GM12878 (cell line): ENCODE measurements around the gene LRIG2. TPM values are rescaled to one million over a fixed set of nuclear protein-coding genes. Genes with fewer than 3 reads are reported as not detected.
A peak's percentile ranks its signal among the peaks of the same experiment; 100 is the strongest.

Experiments
- ATAC-seq: fragments of 200-7000 bp; cut with Tn5 transposase; 3 replicates; pipeline ENCODE4 v1.9.1; 2020; ENCODE audit warnings: mild to moderate bottlenecking, moderate library complexity
- BruUV-seq: library from RNA; stranded (reverse); fragments of 400-500 nt; replicated peaks from 2 replicates; lab custom pipeline; 2021; lab: Mats Ljungman, UMichigan
- CTCF ChIA-PET: fragments of 300-600 bp; sonication (Branson Sonifier 250); formaldehyde crosslinking; extraction: SDS; loops from one replicate; lab custom pipeline; 2021; ENCODE audit warnings: inconsistent platforms; lab: Yijun Ruan, JAX
- POLR2A ChIA-PET: fragments of 350-600 bp; formaldehyde crosslinking; extraction: SDS; loops from one replicate; lab custom pipeline; 2021; ENCODE audit warnings: inconsistent platforms; lab: Charles Lee
- RAD21 ChIA-PET: fragments of 300-600 bp; sonication (Branson Sonifier 250); formaldehyde crosslinking; loops from one replicate; lab custom pipeline; 2023; ENCODE audit warnings: antibody characterized with exemption; ENCODE audit not compliant: unreplicated experiment; lab: Charles Lee
- SMC1A ChIA-PET: fragments of 300-600 bp; sonication (Branson Sonifier 250); formaldehyde crosslinking; loops from one replicate; lab custom pipeline; 2023; ENCODE audit not compliant: unreplicated experiment, uncharacterized antibody; lab: Charles Lee
- DNase-seq: peaks from one replicate; pipeline ENCODE4 v3.0.0-alpha.2; 2011; ENCODE audit warnings: low read depth, low spot score
- FAIRE-seq: peaks from 3 replicates; lab custom pipeline; 2011; peaks lifted over from hg19 to GRCh38; lab: Jason Lieb, UNC
- H2AFZ ChIP-seq: 2 replicates; pipeline ENCODE4 v1.6.0; 2011; ENCODE audit warnings: low read depth, low read length, control low read depth; ENCODE audit not compliant: control insufficient read depth
- H3K27ac ChIP-seq: 2 replicates; pipeline ENCODE4 v1.5.1; 2011; ENCODE audit warnings: control low read depth; ENCODE audit not compliant: control insufficient read depth, insufficient read depth
- H3K27me3 ChIP-seq, 2 experiments: replicated peaks in 1 of 2; 2 replicates each; pipeline versions ENCODE4 v1.6.0 to v1.6.1; 2011; ENCODE audit warnings: low read length in 1 of 2; ENCODE audit not compliant: control insufficient read depth in 2 of 2, insufficient read depth in 2 of 2
- H3K36me3 ChIP-seq, 2 experiments: 2 replicates each; pipeline ENCODE4 v1.5.1; 2011; ENCODE audit warnings: low read length in 1 of 2; ENCODE audit not compliant: control insufficient read depth in 2 of 2, insufficient read depth in 2 of 2
- H3K4me1 ChIP-seq: 2 replicates; pipeline ENCODE4 v1.6.1; 2011; ENCODE audit warnings: mild to moderate bottlenecking, low read length, moderate library complexity, mixed read lengths; ENCODE audit not compliant: control insufficient read depth, insufficient read depth
- H3K4me2 ChIP-seq: 2 replicates; pipeline ENCODE4 v1.6.0; 2011; ENCODE audit warnings: control low read depth; ENCODE audit not compliant: control insufficient read depth, insufficient read depth
- H3K4me3 ChIP-seq: fragments of 200-600 bp; sonication (generic); 2 replicates; pipeline ENCODE4 v1.5.1; 2016
- H3K79me2 ChIP-seq: 2 replicates; pipeline ENCODE4 v1.6.0; 2011; ENCODE audit warnings: low read length; ENCODE audit not compliant: control insufficient read depth, insufficient read depth
- H3K9ac ChIP-seq: 2 replicates; pipeline ENCODE4 v1.8.0; 2011; ENCODE audit warnings: low read length, control low read depth, mixed read lengths; ENCODE audit not compliant: control insufficient read depth, insufficient read depth
- H3K9me3 ChIP-seq: replicated peaks from 3 replicates; pipeline ENCODE4 v1.5.1; 2011; ENCODE audit warnings: mild to moderate bottlenecking, low read length; ENCODE audit not compliant: control insufficient read depth, insufficient read depth
- H4K20me1 ChIP-seq: 2 replicates; pipeline ENCODE4 v1.6.0; 2011; ENCODE audit not compliant: control insufficient read depth, insufficient read depth
- ATF7 ChIP-seq: fragments of 450-650 bp; IDR thresholded peaks from 2 replicates; pipeline ENCODE4 v1.6.1; 2016; ENCODE audit warnings: low read depth, mild to moderate bottlenecking
- CBFB ChIP-seq: IDR thresholded peaks from 2 replicates; pipeline ENCODE4 v1.6.1; 2016; ENCODE audit warnings: antibody characterized with exemption, low read depth
- CREM ChIP-seq: IDR thresholded peaks from 2 replicates; pipeline ENCODE4 v1.6.1; 2014; ENCODE audit warnings: antibody characterized with exemption, low read depth
- EGR1 ChIP-seq, 2 experiments: IDR thresholded peaks; 1 replicate in 1 of 2; 2 replicates in 1 of 2; pipeline ENCODE4 v1.6.1; 2011 to 2012; ENCODE audit warnings: low read depth in 2 of 2, low read length in 2 of 2, borderline replicate concordance in 1 of 2, mild to moderate bottlenecking in 1 of 2, moderate library complexity in 1 of 2
- HDAC2 ChIP-seq: fragments of 200-600 bp; sonication (generic); IDR thresholded peaks from 2 replicates; pipeline ENCODE4 v1.6.1; 2017
- HDGF ChIP-seq: fragments of 450-650 bp; IDR thresholded peaks from 2 replicates; pipeline ENCODE4 v1.6.1; 2016; ENCODE audit warnings: antibody characterized with exemption
- MYC ChIP-seq: IDR thresholded peaks from 2 replicates; pipeline ENCODE4 v1.6.1; 2011; ENCODE audit warnings: mild to moderate bottlenecking, low read length, moderate library complexity, inconsistent platforms; ENCODE audit not compliant: insufficient read depth, insufficient replicate concordance, insufficient read length, severe bottlenecking
- NFYB ChIP-seq: IDR thresholded peaks from 2 replicates; pipeline ENCODE4 v1.6.1; 2011; ENCODE audit warnings: low read depth, mild to moderate bottlenecking, low read length, improper control_type of control experiment, moderate library complexity; ENCODE audit not compliant: insufficient read depth
- PRDM15 ChIP-seq: fragments of 450-650 bp; formaldehyde crosslinking; IDR thresholded peaks from 2 replicates; pipeline ENCODE4 v1.4.0; 2020; ENCODE audit warnings: mild to moderate bottlenecking, moderate library complexity
- SREBF2 ChIP-seq: IDR thresholded peaks from 2 replicates; pipeline ENCODE4 v1.6.1; 2012; ENCODE audit warnings: mild to moderate bottlenecking, low read length
- STAT3 ChIP-seq: IDR thresholded peaks from 2 replicates; pipeline ENCODE4 v1.6.1; 2011; ENCODE audit warnings: low read depth, low read length, improper control_type of control experiment
- TBL1XR1 ChIP-seq: IDR thresholded peaks from 2 replicates; pipeline ENCODE4 v1.6.1; 2012; ENCODE audit warnings: low read depth, low read length, improper control_type of control experiment
- USF1 ChIP-seq: IDR thresholded peaks from 2 replicates; pipeline ENCODE4 v1.6.1; 2011; ENCODE audit warnings: borderline replicate concordance, low read depth, mild to moderate bottlenecking, moderate library complexity, mixed read lengths, low read length; ENCODE audit not compliant: insufficient read depth; ENCODE audit errors: extremely low read length
- ZNF24 ChIP-seq: fragments of 450-650 bp; IDR thresholded peaks from 2 replicates; pipeline ENCODE4 v1.6.1; 2017; ENCODE audit warnings: antibody characterized with exemption, mild to moderate bottlenecking
- WGBS: methylation state at CpG from one replicate; pipeline ENCODE4 v1.1.6; 2016; ENCODE audit warnings: low lambda C conversion rate; ENCODE audit not compliant: insufficient replicate concordance, insufficient coverage; ENCODE audit errors: missing lambda C conversion rate; 5-methylcytosine and 5-hydroxymethylcytosine counted together
- in situ Hi-C: fragments of 300-500 bp; cut with MboI; formaldehyde crosslinking; loops from 9 replicates; pipeline ENCODE4 v1.14.3; 2018; ENCODE audit warnings: mixed read lengths
- intact Hi-C: fragments of 100-400 bp; cut with micrococcal nuclease; formaldehyde crosslinking; loops from one replicate; pipeline ENCODE4 v1.14.2; 2022; ENCODE audit not compliant: unreplicated experiment
- polyA plus RNA-seq, 11 experiments: library from polyadenylated mRNA; depleted of rRNA in 4 of 11; unstranded in 6 of 11; stranded (reverse) in 5 of 11; fragments of >200 nt; fragmentation: Nextera tagmentation in 4 of 11; fragmentation: Illumina TruSeq in 1 of 11; extraction: Ambion mirVana in 4 of 11; extraction: Trizol in 1 of 11; gene quantifications; 1 replicate in 1 of 11; 2 replicates in 10 of 11; pipeline versions ENCODE4 v1.2.1 to v1.2.3, GENCODE V29; 2011 to 2016; ENCODE audit warnings: inconsistent platforms in 2 of 11, missing spikeins in 2 of 11, low read depth in 1 of 11
- total RNA-seq, 4 experiments: library from RNA; depleted of rRNA in 3 of 4; stranded (reverse); fragments of >200 nt in 3 of 4; fragmentation: Illumina TruSeq in 1 of 4; extraction: Trizol in 1 of 4; gene quantifications; 2 replicates each; pipeline versions ENCODE4 v1.2.1 to v1.2.3, GENCODE V29; 2013 to 2021
- TF ChIP-seq, protein P1 (sequence below): fragments of 450-650 bp; IDR thresholded peaks from 2 replicates; pipeline ENCODE4 v1.6.1; 2017; ENCODE audit warnings: mild to moderate bottlenecking, low read depth, inconsistent platforms; ENCODE audit not compliant: poor library complexity, severe bottlenecking
- TF ChIP-seq, protein P2 (sequence below): IDR thresholded peaks from 2 replicates; pipeline ENCODE4 v1.6.1; 2011; ENCODE audit warnings: mild to moderate bottlenecking, low read depth, low read length, moderate library complexity; ENCODE audit not compliant: insufficient replicate concordance

The LRIG2 gene
- total and polyA plus RNA-seq, 10 of the 15 experiments (the other 5 are each of a cell fraction or from before 2014, with no cell fraction given): 0.77 to 11.8 (median 5.1) TPM

- Histone ChIP-seq H3K36me3 (no peaks in the 10 kb centered on the region), H4K20me1 (no peaks in the 10 kb centered on the region), H2AFZ (no peak overlapping the region), H3K4me1 (peaks cover 17% of the 10 kb centered on the region), H3K79me2 (no peaks in the 10 kb centered on the region), H3K9ac (no peak overlapping the region), H3K27ac (no peak overlapping the region), H3K9me3 (no peaks in the 10 kb centered on the region), H3K4me3 (no peak overlapping the region), H3K4me2 (no peak overlapping the region), H3K27me3 (no peaks in the 10 kb centered on the region)
- BruUV-seq: no TSS peak
- DNase-seq (no peak), ATAC-seq (peak; percentile 92), FAIRE-seq (no peak)
- WGBS: 73% methylated on average over 2 of the region's 2 CpGs
- ChIA-PET POLR2A (interaction anchor here (0.6 kb wide), 1 partner anchor 140 kb away, joined by 5 read pairs; no protein-coding TSS in a partner anchor), CTCF (interaction anchor here (1.4 kb wide), 1 partner anchor 36 kb away, joined by 4 read pairs; the partner anchor contains the start of gene LRIG2), RAD21 (no interaction called here), SMC1A (no interaction called here)
- in situ Hi-C loops (no loop called here), intact Hi-C loops (no loop called here)
- no peak for TF ChIP-seq CREM
- no peak for TF ChIP-seq SREBF2
- TF ChIP-seq HDAC2: no peak
- TF ChIP-seq, protein P1, sequence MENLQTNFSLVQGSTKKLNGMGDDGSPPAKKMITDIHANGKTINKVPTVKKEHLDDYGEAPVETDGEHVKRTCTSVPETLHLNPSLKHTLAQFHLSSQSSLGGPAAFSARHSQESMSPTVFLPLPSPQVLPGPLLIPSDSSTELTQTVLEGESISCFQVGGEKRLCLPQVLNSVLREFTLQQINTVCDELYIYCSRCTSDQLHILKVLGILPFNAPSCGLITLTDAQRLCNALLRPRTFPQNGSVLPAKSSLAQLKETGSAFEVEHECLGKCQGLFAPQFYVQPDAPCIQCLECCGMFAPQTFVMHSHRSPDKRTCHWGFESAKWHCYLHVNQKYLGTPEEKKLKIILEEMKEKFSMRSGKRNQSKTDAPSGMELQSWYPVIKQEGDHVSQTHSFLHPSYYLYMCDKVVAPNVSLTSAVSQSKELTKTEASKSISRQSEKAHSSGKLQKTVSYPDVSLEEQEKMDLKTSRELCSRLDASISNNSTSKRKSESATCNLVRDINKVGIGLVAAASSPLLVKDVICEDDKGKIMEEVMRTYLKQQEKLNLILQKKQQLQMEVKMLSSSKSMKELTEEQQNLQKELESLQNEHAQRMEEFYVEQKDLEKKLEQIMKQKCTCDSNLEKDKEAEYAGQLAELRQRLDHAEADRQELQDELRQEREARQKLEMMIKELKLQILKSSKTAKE: peak; percentile 26
- TF ChIP-seq ATF7: 0 out of 2 replicates have a peak, but pooled peaks have one; percentile 11
- no peak for TF ChIP-seq MYC
- TF ChIP-seq CBFB: no peak
- TF ChIP-seq PRDM15 (CRISPR knock-in tag): no peak
- 0 out of 2 replicates have a peak, but pooled peaks have one; percentile 27 for TF ChIP-seq ZNF24
- TF ChIP-seq STAT3: no peak
- no peak for TF ChIP-seq HDGF
- TF ChIP-seq USF1: no peak
- TF ChIP-seq EGR1 (IDR thresholded peaks at IDR 0.05; ENCODE audit: borderline replicate concordance in 1 of 2, low read depth in 2 of 2, low read length in 2 of 2): no peak
- TF ChIP-seq TBL1XR1: no peak
- TF ChIP-seq NFYB: no peak
- TF ChIP-seq, protein P2, sequence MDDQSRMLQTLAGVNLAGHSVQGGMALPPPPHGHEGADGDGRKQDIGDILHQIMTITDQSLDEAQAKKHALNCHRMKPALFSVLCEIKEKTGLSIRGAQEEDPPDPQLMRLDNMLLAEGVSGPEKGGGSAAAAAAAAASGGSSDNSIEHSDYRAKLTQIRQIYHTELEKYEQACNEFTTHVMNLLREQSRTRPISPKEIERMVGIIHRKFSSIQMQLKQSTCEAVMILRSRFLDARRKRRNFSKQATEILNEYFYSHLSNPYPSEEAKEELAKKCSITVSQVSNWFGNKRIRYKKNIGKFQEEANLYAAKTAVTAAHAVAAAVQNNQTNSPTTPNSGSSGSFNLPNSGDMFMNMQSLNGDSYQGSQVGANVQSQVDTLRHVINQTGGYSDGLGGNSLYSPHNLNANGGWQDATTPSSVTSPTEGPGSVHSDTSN: no peak
Measured at GRCh38 chr1:113036639-113037321, 36.2 kb upstream of the LRIG2 start.
